H9 (cell line): ENCODE measurements around the gene IQGAP3. TPM values are rescaled to one million over a fixed set of nuclear protein-coding genes. Genes with fewer than 3 reads are reported as not detected.

Experiments
- DNase-seq: peaks from one replicate; pipeline ENCODE4 v3.0.0-alpha.2; 2017
- H2AFZ ChIP-seq: one replicate; pipeline ENCODE4 v1.6.1; 2013; ENCODE audit warnings: mild to moderate bottlenecking, low read length, control low read depth, moderate library complexity
- H2AK5ac ChIP-seq: 2 replicates; pipeline ENCODE4 v1.6.1; 2013; ENCODE audit warnings: low read length, control low read depth, mixed read lengths; ENCODE audit not compliant: insufficient read length
- H2BK120ac ChIP-seq: one replicate; pipeline ENCODE4 v1.6.1; 2013; ENCODE audit warnings: low read depth, mild to moderate bottlenecking, low read length, control low read depth, inconsistent platforms; ENCODE audit not compliant: poor library complexity, severe bottlenecking
- H2BK12ac ChIP-seq: 2 replicates; pipeline ENCODE4 v1.6.1; 2013; ENCODE audit warnings: low read length, control low read depth, mixed read lengths, low read depth; ENCODE audit not compliant: insufficient read length
- H2BK15ac ChIP-seq: 2 replicates; pipeline ENCODE4 v1.6.1; 2013; ENCODE audit warnings: low read depth, low read length, control low read depth
- H2BK20ac ChIP-seq: one replicate; pipeline ENCODE4 v1.6.1; 2013; ENCODE audit warnings: low read depth, mild to moderate bottlenecking, low read length, control low read depth, inconsistent platforms; ENCODE audit not compliant: poor library complexity, severe bottlenecking
- H2BK5ac ChIP-seq: 2 replicates; pipeline ENCODE4 v1.6.1; 2013; ENCODE audit warnings: low read length, control low read depth, mixed read lengths; ENCODE audit not compliant: insufficient read length
- H3K14ac ChIP-seq: 2 replicates; pipeline ENCODE4 v1.6.1; 2013; ENCODE audit warnings: low read length, control low read depth; ENCODE audit not compliant: insufficient read depth
- H3K18ac ChIP-seq: 2 replicates; pipeline ENCODE4 v1.6.1; 2013; ENCODE audit warnings: low read depth, mild to moderate bottlenecking, mixed read lengths, low read length, control low read depth; ENCODE audit not compliant: insufficient read length
- H3K23ac ChIP-seq: 2 replicates; pipeline ENCODE4 v1.6.1; 2013; ENCODE audit warnings: low read length, control low read depth, mixed read lengths, low read depth; ENCODE audit not compliant: insufficient read length
- H3K23me2 ChIP-seq: 2 replicates; pipeline ENCODE4 v1.6.1; 2013; ENCODE audit warnings: low read depth, mild to moderate bottlenecking, mixed read lengths, low read length, control low read depth; ENCODE audit not compliant: insufficient read length, poor library complexity, severe bottlenecking
- H3K27ac ChIP-seq: 2 replicates; pipeline ENCODE4 v1.5.1; 2013; ENCODE audit warnings: low read length, control low read depth, mixed read lengths, low read depth; ENCODE audit not compliant: insufficient read length
- H3K27me3 ChIP-seq: 2 replicates; pipeline ENCODE4 v1.6.1; 2013; ENCODE audit warnings: low read length, control low read depth, inconsistent platforms; ENCODE audit not compliant: insufficient read depth
- H3K4ac ChIP-seq: 2 replicates; pipeline ENCODE4 v1.6.1; 2013; ENCODE audit warnings: low read depth, mild to moderate bottlenecking, control low read depth, inconsistent platforms, low read length, moderate library complexity
- H3K4me1 ChIP-seq: 2 replicates; pipeline ENCODE4 v1.6.1; 2013; ENCODE audit warnings: low read length, control low read depth, inconsistent platforms; ENCODE audit not compliant: insufficient read depth
- H3K4me2 ChIP-seq: 2 replicates; pipeline ENCODE4 v1.6.1; 2013; ENCODE audit warnings: low read length, control low read depth, mixed read lengths; ENCODE audit not compliant: insufficient read length, insufficient read depth
- H3K56ac ChIP-seq: 2 replicates; pipeline ENCODE4 v1.6.1; 2013; ENCODE audit warnings: low read depth, mild to moderate bottlenecking, mixed read lengths, low read length, control low read depth; ENCODE audit not compliant: insufficient read length
- H3K79me1 ChIP-seq: 2 replicates; pipeline ENCODE4 v1.6.1; 2013; ENCODE audit warnings: low read depth, mild to moderate bottlenecking, moderate library complexity, low read length, control low read depth, inconsistent platforms; ENCODE audit not compliant: insufficient read depth, poor library complexity, severe bottlenecking
- H3K79me2 ChIP-seq: 2 replicates; pipeline ENCODE4 v1.6.1; 2013; ENCODE audit warnings: low read length, control low read depth, inconsistent platforms; ENCODE audit not compliant: insufficient read depth
- H3K9ac ChIP-seq: 2 replicates; pipeline ENCODE4 v1.6.1; 2013; ENCODE audit warnings: low read length, control low read depth, mixed read lengths; ENCODE audit not compliant: insufficient read length; ENCODE audit errors: extremely low read depth
- H3K9me3 ChIP-seq: one replicate; pipeline ENCODE4 v1.6.1; 2013; ENCODE audit warnings: low read depth, low read length, inconsistent platforms; ENCODE audit not compliant: control insufficient read depth
- H3T11ph ChIP-seq: one replicate; pipeline ENCODE4 v1.6.1; 2013; ENCODE audit warnings: mild to moderate bottlenecking, low read length, control low read depth, inconsistent platforms
- H4K20me1 ChIP-seq: one replicate; pipeline ENCODE4 v1.6.1; 2013; ENCODE audit not compliant: control insufficient read depth, insufficient read length, insufficient read depth
- H4K5ac ChIP-seq: 2 replicates; pipeline ENCODE4 v1.6.1; 2013; ENCODE audit warnings: low read depth, mild to moderate bottlenecking, mixed read lengths, low read length, control low read depth; ENCODE audit not compliant: insufficient read length
- H4K8ac ChIP-seq: replicated peaks from 2 replicates; pipeline ENCODE4 v1.6.1; 2013; ENCODE audit warnings: low read length, control low read depth, mixed read lengths, low read depth; ENCODE audit not compliant: insufficient read length
- H4K91ac ChIP-seq: 2 replicates; pipeline ENCODE4 v1.6.1; 2013; ENCODE audit warnings: low read depth, mild to moderate bottlenecking, moderate library complexity, mixed read lengths, low read length, control low read depth; ENCODE audit not compliant: insufficient read length
- H3K27ac Mint-ChIP-seq, 3 experiments: 2 replicates in 2 of 3; 3 replicates in 1 of 3; pipeline ENCODE4 v1.8.0; 2020 to 2021; ENCODE audit warnings: mixed read lengths in 3 of 3, mild to moderate bottlenecking in 1 of 3, moderate library complexity in 1 of 3
- H3K27me3 Mint-ChIP-seq: 2 replicates; pipeline ENCODE4 v1.8.0; 2021; ENCODE audit warnings: low read depth, mild to moderate bottlenecking, moderate library complexity, mixed read lengths
- H3K36me3 Mint-ChIP-seq, 3 experiments: 2 replicates in 2 of 3; 3 replicates in 1 of 3; pipeline ENCODE4 v1.8.0; 2020 to 2021; ENCODE audit warnings: low read depth in 3 of 3, mixed read lengths in 3 of 3; ENCODE audit not compliant: insufficient read depth in 1 of 3
- H3K4me1 Mint-ChIP-seq, 2 experiments: 2 replicates each; pipeline ENCODE4 v1.8.0; 2020; ENCODE audit warnings: mixed read lengths in 2 of 2
- H3K4me3 Mint-ChIP-seq, 2 experiments: 2 replicates in 1 of 2; 3 replicates in 1 of 2; pipeline ENCODE4 v1.8.0; 2020 to 2021; ENCODE audit warnings: mild to moderate bottlenecking in 2 of 2, mixed read lengths in 2 of 2, moderate library complexity in 1 of 2
- H3K9me3 Mint-ChIP-seq, 2 experiments: 2 replicates in 1 of 2; 3 replicates in 1 of 2; pipeline ENCODE4 v1.8.0; 2020; ENCODE audit warnings: mild to moderate bottlenecking in 2 of 2, mixed read lengths in 2 of 2, moderate library complexity in 1 of 2
- CTCF ChIP-seq: fragments of 200-600 bp; sonication (generic); conservative IDR thresholded peaks from 3 replicates; pipeline ENCODE4 v1.8.0; 2021; ENCODE audit warnings: antibody characterized with exemption, mild to moderate bottlenecking
- WGBS: extraction: QIAGEN DNeasy Blood & Tissue Kit; methylation state at CpG from one replicate; pipeline ENCODE4 v1.1.7; 2013; ENCODE audit warnings: missing lambda C conversion rate, low lambda C conversion rate, mixed read lengths; ENCODE audit not compliant: insufficient read length; ENCODE audit errors: extremely low coverage; 5-methylcytosine and 5-hydroxymethylcytosine counted together
- total RNA-seq: library from RNA; stranded (reverse); gene quantifications from 2 replicates; pipeline ENCODE4 v1.2.1, GENCODE V29; 2021

The IQGAP3 gene
- total RNA-seq, 1 experiment from 2014 or later: 24.5 TPM

GRCh38 chr1:156592910-156593660 lies 20.7 kb upstream of the IQGAP3 start:
- H3K36me3 Mint-ChIP-seq: peaks cover 23 to 58% (median 45%) of the 10 kb centered on the region in 3 experiments; a peak in 6 of 7 replicates
- Histone ChIP-seq H4K20me1 (peaks cover 2% of the 10 kb centered on the region), H4K5ac (no peak overlapping the region), H3K23me2 (peaks cover 3% of the 10 kb centered on the region), H4K8ac (no peak overlapping the region), H3K14ac (no peak overlapping the region), H3K9ac (no peak overlapping the region), H2BK120ac (no peak overlapping the region), H3K27ac (no peak overlapping the region), H3K18ac (no peak overlapping the region), H3K27me3 (no peaks in the 10 kb centered on the region), H3K4me1 (no peaks in the 10 kb centered on the region), H2BK12ac (no peak overlapping the region), H3K23ac (no peak overlapping the region), H3K4me2 (peak overlapping the region; percentile 74), H3K4ac (no peak overlapping the region), H2BK15ac (no peak overlapping the region), H2AFZ (no peak overlapping the region), H3K56ac (no peak overlapping the region), H4K91ac (no peak overlapping the region), H3K9me3 (no peaks in the 10 kb centered on the region), H3T11ph (no peak overlapping the region), H3K79me1 (no peaks in the 10 kb centered on the region), H2BK5ac (no peak overlapping the region), H2BK20ac (no peak overlapping the region), H2AK5ac (no peak overlapping the region), H3K79me2 (no peaks in the 10 kb centered on the region)
- peaks cover 16 to 17% of the 10 kb centered on the region in 2 experiments for H3K4me1 Mint-ChIP-seq
- H3K9me3 Mint-ChIP-seq: no peaks in the 10 kb centered on the region
- DNase-seq: no peak
- peak overlapping the region; percentile 79 to 86 for H3K4me3 Mint-ChIP-seq
- peak overlapping the region in 1 of 3 experiments; percentile 9; a peak in 2 of 7 replicates for H3K27ac Mint-ChIP-seq
- no peaks in the 10 kb centered on the region for H3K27me3 Mint-ChIP-seq
- TF ChIP-seq CTCF: no peak
- WGBS: no CpG with 5 or more reads among the region's 8 CpGs
